Measurements from ENCODE around the gene XPO5.

- TF ChIP-seq POLR2A (IDR thresholded peaks at IDR 0.05): no peak
- TF ChIP-seq, protein P1, sequence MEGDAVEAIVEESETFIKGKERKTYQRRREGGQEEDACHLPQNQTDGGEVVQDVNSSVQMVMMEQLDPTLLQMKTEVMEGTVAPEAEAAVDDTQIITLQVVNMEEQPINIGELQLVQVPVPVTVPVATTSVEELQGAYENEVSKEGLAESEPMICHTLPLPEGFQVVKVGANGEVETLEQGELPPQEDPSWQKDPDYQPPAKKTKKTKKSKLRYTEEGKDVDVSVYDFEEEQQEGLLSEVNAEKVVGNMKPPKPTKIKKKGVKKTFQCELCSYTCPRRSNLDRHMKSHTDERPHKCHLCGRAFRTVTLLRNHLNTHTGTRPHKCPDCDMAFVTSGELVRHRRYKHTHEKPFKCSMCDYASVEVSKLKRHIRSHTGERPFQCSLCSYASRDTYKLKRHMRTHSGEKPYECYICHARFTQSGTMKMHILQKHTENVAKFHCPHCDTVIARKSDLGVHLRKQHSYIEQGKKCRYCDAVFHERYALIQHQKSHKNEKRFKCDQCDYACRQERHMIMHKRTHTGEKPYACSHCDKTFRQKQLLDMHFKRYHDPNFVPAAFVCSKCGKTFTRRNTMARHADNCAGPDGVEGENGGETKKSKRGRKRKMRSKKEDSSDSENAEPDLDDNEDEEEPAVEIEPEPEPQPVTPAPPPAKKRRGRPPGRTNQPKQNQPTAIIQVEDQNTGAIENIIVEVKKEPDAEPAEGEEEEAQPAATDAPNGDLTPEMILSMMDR (IDR thresholded peaks at IDR 0.05): no peak
These were observed 99.1 kb downstream of the XPO5 start for GRCh38 chr6:43476746-43477145.

All from lower leg skin (tissue), 3 donors.